GM10248 (cell line): ENCODE results near the gene HSFX4.
"Not testable (repeated sequence)": the region's sequence is repeated elsewhere in the genome, so short reads cannot be mapped to it uniquely, and the experiment has no call there.

Experiments used
- CTCF ChIA-PET: fragments of 300-600 bp; sonication (Branson Sonifier 250); formaldehyde crosslinking; extraction: SDS; loops from one replicate; lab custom pipeline; 2021; ENCODE audit warnings: antibody characterized with exemption; lab: Yijun Ruan, JAX
- POLR2A ChIA-PET: fragments of 350-650 bp; sonication (Branson Sonifier 250); formaldehyde crosslinking; extraction: SDS; loops from one replicate; lab custom pipeline; 2020; ENCODE audit warnings: antibody characterized with exemption; lab: Yijun Ruan, JAX
- DNase-seq: peaks from one replicate; pipeline ENCODE4 v3.0.0; 2012; ENCODE audit errors: extremely low spot score
- CTCF ChIP-seq: IDR thresholded peaks from 2 replicates; pipeline ENCODE4 v1.5.1; 2012; ENCODE audit warnings: mild to moderate bottlenecking, low read depth; ENCODE audit errors: extremely low read depth, missing control alignments, control extremely low read depth

Gene HSFX4

GRCh38 chrX:149940674-149941024 lies 11.3 kb downstream of the HSFX4 start:
- CTCF ChIA-PET, result interaction anchor here (1.2 kb wide), 1 partner anchor 144 kb away, joined by 3 read pairs; no protein-coding TSS in a partner anchor
- POLR2A ChIA-PET, result interaction anchor here (1.2 to 3.2 kb wide), 3 partner anchors 401 to 628 kb away, joined by 3 to 30 read pairs (median 5); partner anchors contain the start of genes EOLA1 and MTM1
- not testable (repeated sequence) for DNase-seq
- peak; percentile 26 for TF ChIP-seq CTCF

- POLR2A ChIA-PET, DNase-seq, CTCF ChIA-PET: not testable (repeated sequence)
Observed at GRCh38 chrX:149945087-149945670, 15.8 kb downstream of the HSFX4 start.

GRCh38 chrX:149945820-149946219 lies 16.4 kb downstream of the HSFX4 start:
- POLR2A ChIA-PET, CTCF ChIA-PET, DNase-seq: not testable (repeated sequence)

DNA sequence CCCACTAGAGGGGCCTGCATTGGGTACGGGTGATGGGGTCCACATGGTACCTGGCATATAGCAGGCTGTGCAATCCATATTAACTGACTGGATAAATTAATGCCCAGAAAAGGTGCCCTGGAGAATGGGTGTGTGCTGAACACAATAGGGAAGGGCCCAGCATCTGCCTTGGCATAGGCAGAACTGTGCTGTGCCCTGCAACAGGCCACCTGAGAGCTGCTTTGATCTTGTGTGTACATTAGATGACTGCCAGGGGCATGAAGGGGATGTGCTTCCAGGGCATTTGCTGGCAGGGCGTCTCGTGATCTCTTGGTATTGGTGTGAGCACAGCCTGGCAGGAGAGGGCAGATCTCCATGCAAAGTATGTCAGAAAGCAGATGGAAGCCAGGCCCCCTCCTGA lies 17.6 kb downstream of the HSFX4 start:
- POLR2A ChIA-PET, DNase-seq, CTCF ChIA-PET: not testable (repeated sequence)

- no peak for DNase-seq
- TF ChIP-seq CTCF, result no peak
- POLR2A ChIA-PET, result no interaction called here
- CTCF ChIA-PET, result interaction anchor here (1.1 kb wide), 1 partner anchor 39 kb away, joined by 3 read pairs; no protein-coding TSS in a partner anchor
Observed at GRCh38 chrX:149948016-149948415, 18.6 kb downstream of the HSFX4 start.

DNA sequence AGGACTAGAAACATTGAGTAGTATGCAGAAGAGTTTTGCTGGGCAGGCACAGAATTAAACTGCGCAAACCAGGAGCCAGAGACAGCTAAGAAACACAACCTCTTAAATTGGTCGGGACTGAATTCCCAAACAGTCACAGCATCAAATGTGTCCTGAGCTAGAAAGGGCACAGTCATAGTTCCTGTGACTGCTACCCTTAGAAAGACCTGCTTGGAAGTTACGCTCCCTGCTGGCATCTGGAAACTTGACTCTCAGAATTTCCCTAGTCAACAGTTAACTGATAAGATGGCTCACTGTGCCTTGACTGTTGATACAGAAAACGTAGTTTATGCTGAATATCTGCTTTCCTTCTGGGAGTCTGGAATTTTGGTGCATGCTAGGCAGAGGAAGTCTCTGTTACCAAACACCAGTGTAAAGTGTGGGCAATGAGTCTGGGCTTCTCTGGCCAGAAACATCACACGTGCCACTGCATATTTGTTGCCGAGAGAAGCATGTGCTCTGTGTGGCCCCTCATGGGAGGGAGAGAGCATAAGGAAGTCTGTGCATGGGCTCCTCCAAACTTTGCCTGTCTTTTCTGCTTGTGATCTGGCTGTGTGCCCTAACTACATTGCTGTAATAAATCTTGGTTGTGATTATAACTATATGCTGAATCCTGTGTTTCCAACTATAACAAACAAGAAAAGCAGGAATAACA lies 20.5 kb downstream of the HSFX4 start:
- POLR2A ChIA-PET, result no interaction called here
- CTCF ChIA-PET, result no interaction called here
- TF ChIP-seq CTCF, result no peak
- no peak for DNase-seq

DNA sequence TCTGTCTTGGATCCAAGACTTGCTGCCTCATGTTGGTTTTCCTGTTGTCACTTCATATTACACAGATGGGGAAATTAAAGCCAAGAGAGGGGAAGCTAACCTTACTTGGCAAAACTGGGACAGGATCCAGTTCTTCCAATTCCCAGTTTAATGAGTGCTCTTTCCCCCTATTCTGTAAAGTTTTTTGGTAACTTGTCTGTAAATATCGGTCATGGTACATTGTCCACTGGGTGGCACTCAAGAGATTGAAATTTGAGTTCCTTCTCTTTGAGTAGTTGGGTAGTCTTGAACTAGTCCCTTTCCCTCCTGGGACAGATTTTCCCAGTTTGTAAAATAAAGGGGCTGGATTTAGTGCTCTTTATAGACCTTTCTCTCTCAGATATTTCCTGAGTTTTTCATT lies 21.3 kb downstream of the HSFX4 start:
- peak; percentile 13 for DNase-seq
- POLR2A ChIA-PET, result no interaction called here
- CTCF ChIA-PET, result no interaction called here
- no peak for TF ChIP-seq CTCF

DNA sequence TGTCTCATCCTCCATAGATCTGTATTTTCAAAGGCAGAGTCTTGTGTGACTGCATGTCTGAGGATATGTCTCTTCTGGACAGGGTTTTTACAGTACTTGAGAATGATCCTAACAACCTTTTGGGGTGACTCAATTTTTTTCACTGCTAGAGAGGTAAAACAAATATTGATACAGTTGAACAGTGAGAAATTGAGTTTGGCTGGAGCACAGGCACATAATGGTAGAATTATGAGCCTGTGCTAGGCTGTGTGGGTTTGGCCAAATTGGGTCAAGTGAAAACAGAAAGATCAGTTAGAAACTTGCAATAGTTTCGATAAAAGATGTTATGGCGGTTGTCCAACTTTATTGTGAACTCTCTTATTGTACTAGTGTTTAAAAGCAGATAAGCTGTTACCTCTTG lies 32.2 kb downstream of the HSFX4 start:
- CTCF ChIA-PET, result interaction anchor here (1.1 kb wide), 1 partner anchor 722 kb away, joined by 3 read pairs; no protein-coding TSS in a partner anchor

More for the DNA sequence above, 32.2 kb downstream of the HSFX4 start:
- POLR2A ChIA-PET, result no interaction called here
- DNase-seq, result no peak
- TF ChIP-seq CTCF, result no peak
